Sigmoid colon (tissue), 7 donors: ENCODE data around the gene PTPRF. TPM values are rescaled to one million over a fixed set of nuclear protein-coding genes. Genes with fewer than 3 reads are reported as not detected.

ENCODE experiments used
- DNase-seq: peaks from one replicate; pipeline ENCODE4 v3.0.0-alpha.2; 2019
- H3K27ac ChIP-seq, 4 donors: fragments of 200-600 bp; sonication (generic); one replicate each; pipeline ENCODE4 v1.5.1; 2016 to 2019; ENCODE audit warnings: mild to moderate bottlenecking in 1 of 4
- H3K27me3 ChIP-seq, 3 donors: fragments of 200-600 bp; sonication (generic); one replicate each; pipeline ENCODE4 v1.5.1; 2019; ENCODE audit warnings: mild to moderate bottlenecking in 1 of 3
- H3K36me3 ChIP-seq, 4 donors: fragments of 200-600 bp; sonication (generic); one replicate each; pipeline ENCODE4 v1.5.1; 2016 to 2019
- H3K4me1 ChIP-seq, 4 donors: fragments of 200-600 bp; sonication (generic); one replicate each; pipeline ENCODE4 v1.5.1; 2017 to 2019
- H3K4me3 ChIP-seq, 4 donors: fragments of 200-600 bp; sonication (generic); one replicate each; pipeline ENCODE4 v1.5.1; 2017 to 2019; ENCODE audit warnings: mild to moderate bottlenecking in 2 of 4, moderate library complexity in 1 of 4
- H3K9me3 ChIP-seq, 4 donors: fragments of 200-600 bp in 3 of 4; sonication (generic) in 3 of 4; one replicate each; pipeline versions ENCODE4 v1.5.1 to v1.6.1; 2013 to 2019
- CTCF ChIP-seq, 4 experiments: fragments of 450-650 bp in 3 of 4; fragments of 200-600 bp in 1 of 4; IDR thresholded peaks; one replicate each; pipeline ENCODE4 v1.5.1; 2016 to 2019; ENCODE audit warnings: antibody characterized with exemption in 4 of 4, mild to moderate bottlenecking in 3 of 4, moderate library complexity in 2 of 4
- EP300 ChIP-seq, 4 donors: sonication (generic); formaldehyde crosslinking; IDR thresholded peaks; one replicate each; pipeline ENCODE4 v1.6.1; 2017; ENCODE audit warnings: antibody characterized with exemption in 4 of 4
- POLR2A ChIP-seq, 2 donors: fragments of 450-650 bp; IDR thresholded peaks; one replicate each; pipeline ENCODE4 v1.6.1; 2016; ENCODE audit warnings: antibody characterized with exemption in 2 of 2, mild to moderate bottlenecking in 2 of 2, moderate library complexity in 2 of 2
- POLR2AphosphoS5 ChIP-seq, 4 donors: sonication (generic); formaldehyde crosslinking; IDR thresholded peaks; one replicate each; pipeline ENCODE4 v1.6.1; 2017; ENCODE audit warnings: antibody characterized with exemption in 4 of 4
- WGBS, 2 donors: extraction: QIAGEN DNeasy Blood & Tissue Kit; methylation state at CpG; one replicate each; pipeline ENCODE4 v1.1.7; 2013; 5-methylcytosine and 5-hydroxymethylcytosine counted together
- intact Hi-C: fragments of 100-400 bp; cut with DNase I; formaldehyde crosslinking; loops from one replicate; pipeline ENCODE4 v1.15.1; 2023
- polyA plus RNA-seq, 3 donors: library from polyadenylated mRNA; stranded (reverse); fragments of 200-250 nt; gene quantifications; one replicate each; pipeline ENCODE4 v1.2.3, GENCODE V29; 2013
- total RNA-seq, 4 donors: library from RNA; depleted of rRNA; stranded (reverse); fragments of >200 nt; gene quantifications; one replicate each; pipeline ENCODE4 v1.1.0, GENCODE V29; 2016
- donor health status: healthy with polysubstance abuse.
- donor health status: Bipolar disorder and iron deficiency.
- donor health status: healthy.

PTPRF gene
- total and polyA plus RNA-seq, 7 donors: 18.6 to 125 (median 40.0) TPM

GRCh38 chr1:43653893-43654292 is 123.2 kb downstream of the PTPRF start:
- H3K9me3 ChIP-seq: no peaks in the 10 kb centered on the region
- WGBS, 2 donors: 67 to 82% methylated on average over 5 of the region's 5 CpGs
- peaks cover 20 to 59% (median 44%) of the 10 kb centered on the region in 4 donors for H3K36me3 ChIP-seq

GRCh38 chr1:43655953-43656352 is 125.3 kb downstream of the PTPRF start:
- H3K4me1 ChIP-seq: peaks cover 0 to 15% (median 13%) of the 10 kb centered on the region in 4 donors
- no peak for DNase-seq
- H3K27me3 ChIP-seq: no peaks in the 10 kb centered on the region
- no peaks in the 10 kb centered on the region for H3K9me3 ChIP-seq
- TF ChIP-seq POLR2A (IDR thresholded peaks at IDR 0.05): no peak
- TF ChIP-seq POLR2AphosphoS5 (IDR thresholded peaks at IDR 0.05): no peak
- no peak for TF ChIP-seq EP300 (IDR thresholded peaks at IDR 0.05)
- no peak for TF ChIP-seq CTCF (IDR thresholded peaks at IDR 0.05)
- 60 to 75% methylated on average over 1 of the region's 1 CpG for WGBS, 2 donors
- peaks cover 37 to 80% (median 62%) of the 10 kb centered on the region in 4 donors for H3K36me3 ChIP-seq
- intact Hi-C loops: no loop called here
- H3K4me3 ChIP-seq: no peak overlapping the region
- H3K27ac ChIP-seq: no peak overlapping the region

More at GRCh38 chr1:43653893-43654292, 123.2 kb downstream of the PTPRF start:
- Histone ChIP-seq H3K27ac (no peak overlapping the region), H3K27me3 (no peaks in the 10 kb centered on the region), H3K4me1 (peaks cover 0 to 18% (median 15%) of the 10 kb centered on the region in 4 donors), H3K4me3 (no peak overlapping the region)
- no peak for DNase-seq
- TF ChIP-seq POLR2A (IDR thresholded peaks at IDR 0.05): no peak
- intact Hi-C loops: no loop called here

- no peak overlapping the region for H3K4me3 ChIP-seq
- H3K4me1 ChIP-seq: no peaks in the 10 kb centered on the region
- intact Hi-C loops: no loop called here
- no peaks in the 10 kb centered on the region for H3K9me3 ChIP-seq
- 60 to 89% methylated on average over 14 of the region's 14 CpGs for WGBS, 2 donors
- no peak overlapping the region for H3K27ac ChIP-seq
- no peaks in the 10 kb centered on the region for H3K27me3 ChIP-seq
- H3K36me3 ChIP-seq: peaks cover 57 to 100% (median 79%) of the 10 kb centered on the region in 4 donors
- TF ChIP-seq EP300 (IDR thresholded peaks at IDR 0.05) (no peak), POLR2A (IDR thresholded peaks at IDR 0.05) (no peak), CTCF (IDR thresholded peaks at IDR 0.05) (no peak), POLR2AphosphoS5 (IDR thresholded peaks at IDR 0.05) (no peak)
- no peak for DNase-seq
Observed at GRCh38 chr1:43659212-43660166, 128.8 kb downstream of the PTPRF start.

GRCh38 chr1:43660355-43660754 is 129.7 kb downstream of the PTPRF start:
- Histone ChIP-seq H3K27ac (no peak overlapping the region), H3K27me3 (no peaks in the 10 kb centered on the region), H3K4me3 (no peak overlapping the region), H3K9me3 (no peaks in the 10 kb centered on the region), H3K36me3 (peaks cover 60 to 100% (median 78%) of the 10 kb centered on the region in 4 donors), H3K4me1 (no peaks in the 10 kb centered on the region)
- no peak for TF ChIP-seq POLR2AphosphoS5 (IDR thresholded peaks at IDR 0.05)
- TF ChIP-seq EP300 (IDR thresholded peaks at IDR 0.05): no peak
- TF ChIP-seq CTCF (IDR thresholded peaks at IDR 0.05): no peak
- TF ChIP-seq POLR2A (IDR thresholded peaks at IDR 0.05): no peak
- intact Hi-C loops: no loop called here
- no peak for DNase-seq
- WGBS, 2 donors: 87 to 90% methylated on average over 4 of the region's 4 CpGs

- Histone ChIP-seq H3K27ac (no peak overlapping the region), H3K4me3 (no peak overlapping the region), H3K4me1 (no peaks in the 10 kb centered on the region), H3K9me3 (no peaks in the 10 kb centered on the region), H3K27me3 (no peaks in the 10 kb centered on the region), H3K36me3 (peaks cover 79 to 100% (median 85%) of the 10 kb centered on the region in 4 donors)
- intact Hi-C loops: no loop called here
- no peak for DNase-seq
- WGBS, 2 donors: 85 to 86% methylated on average over 4 of the region's 4 CpGs
- TF ChIP-seq CTCF (IDR thresholded peaks at IDR 0.05) (no peak), EP300 (IDR thresholded peaks at IDR 0.05) (no peak), POLR2AphosphoS5 (IDR thresholded peaks at IDR 0.05) (no peak), POLR2A (IDR thresholded peaks at IDR 0.05) (no peak)
Observed at GRCh38 chr1:43664369-43664768, 133.7 kb downstream of the PTPRF start.
